Activated CD8-positive, alpha-beta memory T cell treated with anti-CD3 and anti-CD28 coated beads for 4 hours (primary cell): ENCODE data around the gene LAMA3.

Experiments
- DNase-seq, 2 donors: peaks; one replicate each; pipeline ENCODE4 v3.0.0-alpha.2; 2020; ENCODE audit warnings: low read depth in 2 of 2

The LAMA3 gene

GRCh38 chr18:24000613-24001490 lies 311.6 kb downstream of the LAMA3 start:
- no peak for DNase-seq

- no peak for DNase-seq
These were observed 313.2 kb downstream of the LAMA3 start for GRCh38 chr18:24002479-24002878.

- DNase-seq = no peak
These were observed 314.0 kb downstream of the LAMA3 start for GRCh38 chr18:24003288-24003687.

- DNase-seq = no peak
These were observed 314.8 kb downstream of the LAMA3 start for GRCh38 chr18:24003903-24004640.
